ENCODE measurements around the gene TBC1D23. TPM values are rescaled to one million over a fixed set of nuclear protein-coding genes. Genes with fewer than 3 reads are reported as not detected.

Gene TBC1D23
- total RNA-seq, 1 experiment from 2014 or later = 45.2 TPM

GRCh38 chr3:100274361-100274760 lies 13.6 kb downstream of the TBC1D23 start:
- POLR2A ChIA-PET = no interaction called here
- Mint-ChIP-seq H3K9me3 (ENCODE audit: unreplicated experiment) (no peaks in the 10 kb centered on the region), H3K27ac (ENCODE audit: unreplicated experiment) (no peak overlapping the region), H3K4me3 (ENCODE audit: unreplicated experiment) (no peak overlapping the region), H3K4me1 (ENCODE audit: low read depth, unreplicated experiment) (peaks cover 27% of the 10 kb centered on the region), H3K27me3 (ENCODE audit: insufficient read depth, unreplicated experiment) (no peaks in the 10 kb centered on the region), H3K36me3 (ENCODE audit: insufficient read depth, unreplicated experiment) (no peaks in the 10 kb centered on the region)
- Histone ChIP-seq H3K27me3 (replicated peaks; ENCODE audit: control insufficient read depth, insufficient read depth, low read length) (no peaks in the 10 kb centered on the region), H3K4me1 (peaks cover 24% of the 10 kb centered on the region), H3K9me3 (no peaks in the 10 kb centered on the region), H3K36me3 (ENCODE audit: control insufficient read depth, insufficient read depth, low read length) (no peaks in the 10 kb centered on the region), H3K4me3 (ENCODE audit: low read depth, low read length) (no peak overlapping the region)
- intact Hi-C loops (cut with micrococcal nuclease; ENCODE audit: unreplicated experiment) = no loop called here
- no peak for DNase-seq
- TF ChIP-seq CTCF (IDR thresholded peaks at IDR 0.05; ENCODE audit: insufficient read depth in 1 of 2, low read depth in 1 of 2, low read length in 1 of 2, severe bottlenecking in 1 of 2, unreplicated experiment in 1 of 2) = no peak
- CTCF ChIA-PET = no interaction called here
- BruUV-seq (replicated peaks) = no TSS peak

DNA sequence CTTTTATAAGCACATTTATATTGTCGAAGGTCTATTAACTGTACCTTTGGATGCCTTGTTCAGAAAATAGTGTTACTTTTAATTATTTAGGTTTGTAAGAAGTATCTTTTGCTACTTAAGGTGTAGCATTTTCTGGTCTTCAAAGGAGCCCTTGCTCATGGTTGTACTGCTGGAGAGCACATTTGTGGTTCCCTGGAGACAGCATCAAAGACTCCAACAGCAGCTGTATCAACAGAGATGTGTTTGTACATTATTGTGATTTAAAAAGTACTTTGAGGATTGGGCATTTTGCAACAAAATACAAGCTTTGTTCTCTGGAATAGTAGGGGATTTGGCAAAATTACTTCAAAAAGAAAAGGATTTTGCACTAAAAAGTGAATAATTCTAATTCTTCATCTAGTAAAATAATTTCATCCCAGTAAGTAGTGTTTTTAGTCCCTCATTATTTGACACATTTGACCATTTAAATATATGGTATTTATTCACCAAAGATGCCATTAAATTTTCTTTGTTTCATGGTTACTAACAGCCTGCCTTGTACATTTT lies 16.5 kb downstream of the TBC1D23 start:
- no TSS peak for BruUV-seq (replicated peaks)
- POLR2A ChIA-PET = interaction anchor here (1.1 kb wide), 1 partner anchor 17 kb away, joined by 3 read pairs; no protein-coding TSS in a partner anchor
- Mint-ChIP-seq H3K4me3 (ENCODE audit: unreplicated experiment) (no peak overlapping the region), H3K36me3 (ENCODE audit: insufficient read depth, unreplicated experiment) (peaks cover 12% of the 10 kb centered on the region), H3K4me1 (ENCODE audit: low read depth, unreplicated experiment) (peaks cover 12% of the 10 kb centered on the region), H3K27me3 (ENCODE audit: insufficient read depth, unreplicated experiment) (no peaks in the 10 kb centered on the region), H3K27ac (ENCODE audit: unreplicated experiment) (peak overlapping the region; percentile 42), H3K9me3 (ENCODE audit: unreplicated experiment) (no peaks in the 10 kb centered on the region)
- peak in 1 of 2 experiments; percentile 46 for DNase-seq
- no peak for TF ChIP-seq CTCF (IDR thresholded peaks at IDR 0.05; ENCODE audit: insufficient read depth in 1 of 2, low read depth in 1 of 2, low read length in 1 of 2, severe bottlenecking in 1 of 2, unreplicated experiment in 1 of 2)
- Histone ChIP-seq H3K27me3 (replicated peaks; ENCODE audit: control insufficient read depth, insufficient read depth, low read length) (no peaks in the 10 kb centered on the region), H3K9me3 (no peaks in the 10 kb centered on the region), H3K4me1 (peaks cover 20% of the 10 kb centered on the region), H3K4me3 (ENCODE audit: low read depth, low read length) (no peak overlapping the region), H3K36me3 (ENCODE audit: control insufficient read depth, insufficient read depth, low read length) (no peaks in the 10 kb centered on the region; the same call in 1 of the 2 replicates)
- CTCF ChIA-PET = no interaction called here
- intact Hi-C loops (cut with micrococcal nuclease; ENCODE audit: unreplicated experiment) = no loop called here

DNA sequence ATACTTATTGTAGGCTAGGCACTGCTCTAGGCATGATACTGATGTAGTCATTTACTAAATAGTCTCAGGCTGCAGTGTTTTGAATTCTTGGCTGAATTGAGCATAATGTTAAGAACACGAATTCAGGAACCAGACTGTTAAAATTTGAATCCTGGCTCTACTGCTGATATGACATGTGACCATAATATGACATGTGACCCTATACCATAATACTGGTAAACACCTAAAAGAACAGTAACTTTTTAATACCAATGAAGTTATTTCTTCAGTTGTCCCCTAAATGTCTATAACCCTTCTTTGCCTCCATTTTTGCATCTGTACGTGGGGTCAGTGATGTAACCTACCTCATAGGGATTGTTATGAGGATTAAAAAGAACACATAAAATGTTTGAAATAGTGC lies 18.1 kb downstream of the TBC1D23 start:
- Histone ChIP-seq H3K36me3 (ENCODE audit: control insufficient read depth, insufficient read depth, low read length) (no peaks in the 10 kb centered on the region; the same call in 1 of the 2 replicates), H3K9me3 (no peaks in the 10 kb centered on the region), H3K4me3 (ENCODE audit: low read depth, low read length) (no peak overlapping the region), H3K4me1 (peaks cover 12% of the 10 kb centered on the region), H3K27me3 (replicated peaks; ENCODE audit: control insufficient read depth, insufficient read depth, low read length) (no peaks in the 10 kb centered on the region)
- TF ChIP-seq CTCF (IDR thresholded peaks at IDR 0.05; ENCODE audit: insufficient read depth in 1 of 2, low read depth in 1 of 2, low read length in 1 of 2, severe bottlenecking in 1 of 2, unreplicated experiment in 1 of 2) = no peak
- Mint-ChIP-seq H3K36me3 (ENCODE audit: insufficient read depth, unreplicated experiment) (peaks cover 12% of the 10 kb centered on the region), H3K27ac (ENCODE audit: unreplicated experiment) (no peak overlapping the region), H3K4me3 (ENCODE audit: unreplicated experiment) (no peak overlapping the region), H3K4me1 (ENCODE audit: low read depth, unreplicated experiment) (peaks cover 6% of the 10 kb centered on the region), H3K27me3 (ENCODE audit: insufficient read depth, unreplicated experiment) (no peaks in the 10 kb centered on the region), H3K9me3 (ENCODE audit: unreplicated experiment) (no peaks in the 10 kb centered on the region)
- intact Hi-C loops (cut with micrococcal nuclease; ENCODE audit: unreplicated experiment) = no loop called here
- CTCF ChIA-PET = no interaction called here
- BruUV-seq (replicated peaks) = no TSS peak
- POLR2A ChIA-PET = no interaction called here
- DNase-seq = no peak
